ENCODE data around the gene TTC39B.

DNA sequence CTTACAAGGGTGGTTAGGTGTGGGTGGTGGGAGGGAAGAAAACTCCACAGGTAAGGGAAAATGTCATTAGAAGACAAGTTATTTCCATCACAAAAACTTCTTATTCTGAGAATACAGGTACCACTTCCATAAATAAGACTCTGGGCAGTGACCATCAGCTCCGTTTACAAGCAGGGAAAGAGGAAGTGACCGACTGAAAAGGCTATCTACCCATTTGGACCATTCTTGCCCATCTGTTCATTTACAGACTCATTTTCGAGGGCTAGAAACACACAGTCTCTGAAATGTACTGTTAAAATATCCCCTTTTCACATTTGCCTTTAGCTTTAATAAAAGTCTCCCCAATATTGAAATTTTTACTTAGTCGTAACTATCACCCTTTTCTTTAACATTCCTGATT is 79.5 kb downstream of the TTC39B start:
- TF ChIP-seq, protein P1, sequence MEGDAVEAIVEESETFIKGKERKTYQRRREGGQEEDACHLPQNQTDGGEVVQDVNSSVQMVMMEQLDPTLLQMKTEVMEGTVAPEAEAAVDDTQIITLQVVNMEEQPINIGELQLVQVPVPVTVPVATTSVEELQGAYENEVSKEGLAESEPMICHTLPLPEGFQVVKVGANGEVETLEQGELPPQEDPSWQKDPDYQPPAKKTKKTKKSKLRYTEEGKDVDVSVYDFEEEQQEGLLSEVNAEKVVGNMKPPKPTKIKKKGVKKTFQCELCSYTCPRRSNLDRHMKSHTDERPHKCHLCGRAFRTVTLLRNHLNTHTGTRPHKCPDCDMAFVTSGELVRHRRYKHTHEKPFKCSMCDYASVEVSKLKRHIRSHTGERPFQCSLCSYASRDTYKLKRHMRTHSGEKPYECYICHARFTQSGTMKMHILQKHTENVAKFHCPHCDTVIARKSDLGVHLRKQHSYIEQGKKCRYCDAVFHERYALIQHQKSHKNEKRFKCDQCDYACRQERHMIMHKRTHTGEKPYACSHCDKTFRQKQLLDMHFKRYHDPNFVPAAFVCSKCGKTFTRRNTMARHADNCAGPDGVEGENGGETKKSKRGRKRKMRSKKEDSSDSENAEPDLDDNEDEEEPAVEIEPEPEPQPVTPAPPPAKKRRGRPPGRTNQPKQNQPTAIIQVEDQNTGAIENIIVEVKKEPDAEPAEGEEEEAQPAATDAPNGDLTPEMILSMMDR (IDR thresholded peaks at IDR 0.05): no peak
- no peak for TF ChIP-seq POLR2AphosphoS5 (IDR thresholded peaks at IDR 0.05)
- TF ChIP-seq POLR2A (IDR thresholded peaks at IDR 0.05): no peak
